ENCODE measurements around the gene KAZN.

Gene KAZN

DNA sequence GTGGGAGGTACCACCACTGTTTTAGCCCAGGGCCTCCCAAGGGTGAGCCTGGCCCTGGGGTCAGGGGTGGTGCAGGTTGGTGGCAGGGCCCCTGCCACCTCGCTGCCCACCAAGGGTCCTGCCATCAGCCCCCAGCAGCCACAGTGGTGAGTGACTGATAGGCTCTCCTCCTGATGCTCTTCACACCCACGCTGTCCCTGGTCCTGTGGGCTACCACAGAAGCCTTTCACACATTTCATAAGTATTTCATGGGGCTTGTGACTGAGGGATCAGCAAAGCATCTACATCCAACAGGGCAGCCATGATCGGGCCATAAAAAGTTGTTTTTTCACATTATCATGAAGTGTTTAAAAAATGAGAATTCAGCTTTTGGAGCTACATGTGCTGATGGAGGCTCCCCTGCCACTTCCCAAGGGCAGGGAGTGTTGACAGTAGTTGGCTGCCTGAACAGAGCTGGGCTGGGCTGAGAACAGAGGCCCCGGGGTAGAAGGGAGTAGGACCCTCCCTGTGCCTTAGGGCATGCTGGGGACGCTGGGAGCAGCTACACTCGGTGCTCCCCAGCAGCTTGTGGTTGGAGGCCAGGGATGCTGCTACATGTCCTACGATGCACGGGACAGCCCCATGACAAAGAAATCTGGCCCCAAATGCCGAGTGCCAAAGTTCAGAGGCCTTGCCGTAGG is 482.0 kb downstream of the KAZN start:
- Histone ChIP-seq H3K4me3 (ENCODE audit: low read length) (no peak overlapping the region), H3K27me3 (ENCODE audit: control insufficient read depth, low read length) (no peaks in the 10 kb centered on the region), H3K4me1 (ENCODE audit: control insufficient read depth, low read length) (no peaks in the 10 kb centered on the region), H3K27ac (ENCODE audit: low read depth, low read length) (no peak overlapping the region), H3K36me3 (ENCODE audit: control insufficient read depth, low read length) (no peaks in the 10 kb centered on the region), H4K20me1 (ENCODE audit: control insufficient read depth, insufficient read depth, low read depth, low read length) (no peaks in the 10 kb centered on the region), H3K4me2 (ENCODE audit: low read length) (no peak overlapping the region), H3K9me2 (replicated peaks; ENCODE audit: control insufficient read depth, low read length) (no peaks in the 10 kb centered on the region), H3F3A (ENCODE audit: control insufficient read depth, insufficient read depth) (no peaks in the 10 kb centered on the region), H3K9me3 (ENCODE audit: control insufficient read depth, insufficient read depth, low read length) (no peaks in the 10 kb centered on the region), H3K79me2 (ENCODE audit: control insufficient read depth, low read length) (no peaks in the 10 kb centered on the region)
- TF ChIP-seq EZH2phosphoT487 (IDR thresholded peaks at IDR 0.05; ENCODE audit: borderline replicate concordance, low read length), result no peak
- TF ChIP-seq, protein P1, sequence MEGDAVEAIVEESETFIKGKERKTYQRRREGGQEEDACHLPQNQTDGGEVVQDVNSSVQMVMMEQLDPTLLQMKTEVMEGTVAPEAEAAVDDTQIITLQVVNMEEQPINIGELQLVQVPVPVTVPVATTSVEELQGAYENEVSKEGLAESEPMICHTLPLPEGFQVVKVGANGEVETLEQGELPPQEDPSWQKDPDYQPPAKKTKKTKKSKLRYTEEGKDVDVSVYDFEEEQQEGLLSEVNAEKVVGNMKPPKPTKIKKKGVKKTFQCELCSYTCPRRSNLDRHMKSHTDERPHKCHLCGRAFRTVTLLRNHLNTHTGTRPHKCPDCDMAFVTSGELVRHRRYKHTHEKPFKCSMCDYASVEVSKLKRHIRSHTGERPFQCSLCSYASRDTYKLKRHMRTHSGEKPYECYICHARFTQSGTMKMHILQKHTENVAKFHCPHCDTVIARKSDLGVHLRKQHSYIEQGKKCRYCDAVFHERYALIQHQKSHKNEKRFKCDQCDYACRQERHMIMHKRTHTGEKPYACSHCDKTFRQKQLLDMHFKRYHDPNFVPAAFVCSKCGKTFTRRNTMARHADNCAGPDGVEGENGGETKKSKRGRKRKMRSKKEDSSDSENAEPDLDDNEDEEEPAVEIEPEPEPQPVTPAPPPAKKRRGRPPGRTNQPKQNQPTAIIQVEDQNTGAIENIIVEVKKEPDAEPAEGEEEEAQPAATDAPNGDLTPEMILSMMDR (IDR thresholded peaks at IDR 0.05; ENCODE audit: low read depth, low read length, poor library complexity, severe bottlenecking), result no peak

DNA sequence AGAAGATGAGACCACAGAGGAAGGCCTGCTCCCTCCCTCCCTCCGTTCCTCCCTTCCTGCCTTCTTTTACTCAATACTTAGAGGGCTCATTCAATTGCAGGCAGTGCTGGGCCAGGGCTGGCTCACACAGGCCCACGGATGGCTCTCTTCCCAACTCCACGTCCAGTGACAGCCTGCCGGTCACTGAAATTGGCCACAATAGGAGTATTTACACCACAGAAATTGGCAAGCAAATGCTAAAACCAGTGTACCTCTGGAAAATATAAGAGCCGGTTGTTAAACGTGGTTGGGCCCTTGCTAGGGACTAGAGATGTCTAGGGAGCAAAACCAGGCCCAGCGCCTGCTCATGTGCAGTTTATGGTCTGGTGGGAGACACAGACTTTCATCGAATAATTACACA is 482.6 kb downstream of the KAZN start:
- Histone ChIP-seq H3K27ac (ENCODE audit: low read depth, low read length) (no peak overlapping the region), H3K9me3 (ENCODE audit: control insufficient read depth, insufficient read depth, low read length) (no peaks in the 10 kb centered on the region), H3K79me2 (ENCODE audit: control insufficient read depth, low read length) (no peaks in the 10 kb centered on the region)

DNA sequence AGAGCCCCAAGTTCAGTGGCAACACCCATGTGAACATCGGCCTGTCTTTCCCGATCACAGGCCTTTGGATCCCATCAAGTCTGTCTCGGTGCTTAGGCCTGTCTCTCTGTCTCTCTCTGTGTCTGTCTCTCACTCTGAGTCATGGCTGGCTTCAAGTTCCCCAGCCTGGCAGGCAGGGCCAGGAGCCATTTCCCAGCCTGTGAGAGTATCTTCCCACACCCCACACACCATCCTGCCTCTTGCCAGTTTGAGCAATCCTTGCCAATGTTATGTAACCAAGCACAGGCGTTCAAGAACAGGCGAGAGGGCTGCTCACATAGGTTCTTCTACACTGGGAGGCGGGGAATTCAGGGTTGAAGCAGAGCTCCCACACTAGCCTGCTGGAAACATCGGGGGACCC is 485.1 kb downstream of the KAZN start:
- TF ChIP-seq, protein P1 (IDR thresholded peaks at IDR 0.05; ENCODE audit: low read depth, low read length, poor library complexity, severe bottlenecking), result no peak
- TF ChIP-seq EZH2phosphoT487 (IDR thresholded peaks at IDR 0.05; ENCODE audit: borderline replicate concordance, low read length), result no peak
- Histone ChIP-seq H3F3A (ENCODE audit: control insufficient read depth, insufficient read depth) (no peaks in the 10 kb centered on the region), H3K4me3 (ENCODE audit: low read length) (no peak overlapping the region), H3K27me3 (ENCODE audit: control insufficient read depth, low read length) (no peaks in the 10 kb centered on the region), H4K20me1 (ENCODE audit: control insufficient read depth, insufficient read depth, low read depth, low read length) (no peaks in the 10 kb centered on the region), H3K4me1 (ENCODE audit: control insufficient read depth, low read length) (no peaks in the 10 kb centered on the region), H3K36me3 (ENCODE audit: control insufficient read depth, low read length) (no peaks in the 10 kb centered on the region), H3K79me2 (ENCODE audit: control insufficient read depth, low read length) (no peaks in the 10 kb centered on the region), H3K9me3 (ENCODE audit: control insufficient read depth, insufficient read depth, low read length) (no peaks in the 10 kb centered on the region), H3K27ac (ENCODE audit: low read depth, low read length) (no peak overlapping the region), H3K4me2 (ENCODE audit: low read length) (no peak overlapping the region), H3K9me2 (replicated peaks; ENCODE audit: control insufficient read depth, low read length) (no peaks in the 10 kb centered on the region)

More for the DNA sequence above, 482.6 kb downstream of the KAZN start:
- Histone ChIP-seq H3K4me3 (ENCODE audit: low read length) (no peak overlapping the region), H4K20me1 (ENCODE audit: control insufficient read depth, insufficient read depth, low read depth, low read length) (no peaks in the 10 kb centered on the region), H3F3A (ENCODE audit: control insufficient read depth, insufficient read depth) (no peaks in the 10 kb centered on the region), H3K4me1 (ENCODE audit: control insufficient read depth, low read length) (no peaks in the 10 kb centered on the region), H3K27me3 (ENCODE audit: control insufficient read depth, low read length) (no peaks in the 10 kb centered on the region), H3K4me2 (ENCODE audit: low read length) (no peak overlapping the region), H3K36me3 (ENCODE audit: control insufficient read depth, low read length) (no peaks in the 10 kb centered on the region), H3K9me2 (replicated peaks; ENCODE audit: control insufficient read depth, low read length) (no peaks in the 10 kb centered on the region)
- TF ChIP-seq, protein P1 (IDR thresholded peaks at IDR 0.05; ENCODE audit: low read depth, low read length, poor library complexity, severe bottlenecking), result no peak
- TF ChIP-seq EZH2phosphoT487 (IDR thresholded peaks at IDR 0.05; ENCODE audit: borderline replicate concordance, low read length), result no peak
